ENCODE measurements around the gene HMCN2.

Gene HMCN2

GRCh38 chr9:130366072-130366471 is 100.5 kb downstream of the HMCN2 start:
- Histone ChIP-seq H3F3A (ENCODE audit: insufficient read depth, low read length) (no peaks in the 10 kb centered on the region), H3K9me3 (replicated peaks; ENCODE audit: insufficient read depth, low read length) (no peaks in the 10 kb centered on the region), H3K79me2 (ENCODE audit: low read length) (no peaks in the 10 kb centered on the region), H3K36me3 (replicated peaks; ENCODE audit: insufficient read depth, low read length) (no peaks in the 10 kb centered on the region), H3K27me3 (replicated peaks; ENCODE audit: insufficient read depth, low read length) (peaks cover 93% of the 10 kb centered on the region), H3K27ac (ENCODE audit: low read length) (no peak overlapping the region), H4K20me1 (ENCODE audit: insufficient read depth, low read length) (no peaks in the 10 kb centered on the region), H3K4me2 (ENCODE audit: low read depth, low read length) (no peak overlapping the region), H3K4me3 (ENCODE audit: low read length) (no peak overlapping the region), H3K9ac (ENCODE audit: low read length) (no peak overlapping the region), H3K9me2 (replicated peaks; ENCODE audit: insufficient read depth, low read length) (no peaks in the 10 kb centered on the region), H3K4me1 (ENCODE audit: low read length) (no peaks in the 10 kb centered on the region), H2AFZ (ENCODE audit: low read length) (no peak overlapping the region)
- no peak for DNase-seq
- TF ChIP-seq EZH2phosphoT487 (IDR thresholded peaks at IDR 0.05; ENCODE audit: low read length): no peak
- TF ChIP-seq EZH2 (optimal IDR thresholded peaks at IDR 0.05; ENCODE audit: low read depth, low read length): no peak
- TF ChIP-seq CTCF (IDR thresholded peaks at IDR 0.05; ENCODE audit: low read length): no peak

GRCh38 chr9:130366888-130367550 is 101.5 kb downstream of the HMCN2 start:
- TF ChIP-seq EZH2 (optimal IDR thresholded peaks at IDR 0.05; ENCODE audit: low read depth, low read length) (no peak), CTCF (IDR thresholded peaks at IDR 0.05; ENCODE audit: low read length) (no peak), EZH2phosphoT487 (IDR thresholded peaks at IDR 0.05; ENCODE audit: low read length) (no peak)
- no peak overlapping the region for H3K27ac ChIP-seq (ENCODE audit: low read length)
- H3K9me2 ChIP-seq (replicated peaks; ENCODE audit: insufficient read depth, low read length): no peaks in the 10 kb centered on the region
- no peak overlapping the region for H3K4me3 ChIP-seq (ENCODE audit: low read length)
- H3K36me3 ChIP-seq (replicated peaks; ENCODE audit: insufficient read depth, low read length): no peaks in the 10 kb centered on the region
- H3K4me1 ChIP-seq (ENCODE audit: low read length): no peaks in the 10 kb centered on the region
- no peak overlapping the region for H3K9ac ChIP-seq (ENCODE audit: low read length)
- H3K27me3 ChIP-seq (replicated peaks; ENCODE audit: insufficient read depth, low read length): peaks cover 93% of the 10 kb centered on the region
- no peak overlapping the region for H3K4me2 ChIP-seq (ENCODE audit: low read depth, low read length)
- no peaks in the 10 kb centered on the region for H4K20me1 ChIP-seq (ENCODE audit: insufficient read depth, low read length)
- DNase-seq: no peak
- no peaks in the 10 kb centered on the region for H3K79me2 ChIP-seq (ENCODE audit: low read length)
- no peaks in the 10 kb centered on the region for H3F3A ChIP-seq (ENCODE audit: insufficient read depth, low read length)
- H2AFZ ChIP-seq (ENCODE audit: low read length): no peak overlapping the region
- H3K9me3 ChIP-seq (replicated peaks; ENCODE audit: insufficient read depth, low read length): no peaks in the 10 kb centered on the region

GRCh38 chr9:130368631-130369103 is 103.1 kb downstream of the HMCN2 start:
- Histone ChIP-seq H4K20me1 (ENCODE audit: insufficient read depth, low read length) (no peaks in the 10 kb centered on the region), H3K9ac (ENCODE audit: low read length) (no peak overlapping the region), H3K9me2 (replicated peaks; ENCODE audit: insufficient read depth, low read length) (no peaks in the 10 kb centered on the region), H2AFZ (ENCODE audit: low read length) (no peak overlapping the region), H3K36me3 (replicated peaks; ENCODE audit: insufficient read depth, low read length) (no peaks in the 10 kb centered on the region), H3K4me1 (ENCODE audit: low read length) (no peaks in the 10 kb centered on the region), H3K27me3 (replicated peaks; ENCODE audit: insufficient read depth, low read length) (peaks cover 87% of the 10 kb centered on the region), H3F3A (ENCODE audit: insufficient read depth, low read length) (no peaks in the 10 kb centered on the region), H3K27ac (ENCODE audit: low read length) (no peak overlapping the region), H3K9me3 (replicated peaks; ENCODE audit: insufficient read depth, low read length) (no peaks in the 10 kb centered on the region), H3K79me2 (ENCODE audit: low read length) (no peaks in the 10 kb centered on the region), H3K4me3 (ENCODE audit: low read length) (no peak overlapping the region), H3K4me2 (ENCODE audit: low read depth, low read length) (no peak overlapping the region)
- TF ChIP-seq CTCF (IDR thresholded peaks at IDR 0.05; ENCODE audit: low read length) (no peak), EZH2 (optimal IDR thresholded peaks at IDR 0.05; ENCODE audit: low read depth, low read length) (no peak), EZH2phosphoT487 (IDR thresholded peaks at IDR 0.05; ENCODE audit: low read length) (no peak)
- no peak for DNase-seq
